MM.1S (cell line): ENCODE measurements around the gene OPRD1.

Source experiments
- EZH2 ChIP-seq: fragments of 300-600 bp; sonication (generic); optimal IDR thresholded peaks from 2 replicates; pipeline ENCODE3; 2017; ENCODE audit warnings: low read depth, mild to moderate bottlenecking, antibody characterized with exemption, low read length, mixed read lengths
- EZH2phosphoT487 ChIP-seq: fragments of 300-600 bp; sonication (generic); IDR thresholded peaks from 2 replicates; pipeline ENCODE4 v1.6.1; 2018; ENCODE audit warnings: antibody characterized with exemption, low read length
- TF ChIP-seq, protein P1 (sequence below): fragments of 300-600 bp; sonication (generic); IDR thresholded peaks from 2 replicates; pipeline ENCODE4 v1.5.1; 2016; ENCODE audit warnings: antibody characterized with exemption, low read length, mixed read lengths

DNA sequence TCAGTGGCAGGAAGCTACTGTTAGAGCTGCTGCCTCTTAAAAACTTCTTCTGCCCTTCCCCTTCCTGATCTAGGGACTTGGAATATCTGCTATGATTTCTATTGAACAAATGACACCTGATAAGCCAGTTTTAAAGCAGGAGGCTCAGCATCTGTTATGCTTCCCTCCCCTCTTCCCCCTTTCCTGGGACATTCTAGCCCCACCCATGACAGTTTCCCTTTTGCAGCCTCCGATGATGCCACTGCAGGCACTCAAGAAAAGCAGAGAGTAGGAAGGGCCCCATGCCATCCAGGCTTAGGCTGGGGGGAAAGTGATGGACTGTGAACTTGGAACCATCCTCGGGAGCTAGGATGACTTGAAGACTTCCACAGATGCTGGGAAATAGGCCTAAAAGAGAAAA lies 87.3 kb downstream of the OPRD1 start:
- TF ChIP-seq EZH2phosphoT487 = no peak
- TF ChIP-seq, protein P1, sequence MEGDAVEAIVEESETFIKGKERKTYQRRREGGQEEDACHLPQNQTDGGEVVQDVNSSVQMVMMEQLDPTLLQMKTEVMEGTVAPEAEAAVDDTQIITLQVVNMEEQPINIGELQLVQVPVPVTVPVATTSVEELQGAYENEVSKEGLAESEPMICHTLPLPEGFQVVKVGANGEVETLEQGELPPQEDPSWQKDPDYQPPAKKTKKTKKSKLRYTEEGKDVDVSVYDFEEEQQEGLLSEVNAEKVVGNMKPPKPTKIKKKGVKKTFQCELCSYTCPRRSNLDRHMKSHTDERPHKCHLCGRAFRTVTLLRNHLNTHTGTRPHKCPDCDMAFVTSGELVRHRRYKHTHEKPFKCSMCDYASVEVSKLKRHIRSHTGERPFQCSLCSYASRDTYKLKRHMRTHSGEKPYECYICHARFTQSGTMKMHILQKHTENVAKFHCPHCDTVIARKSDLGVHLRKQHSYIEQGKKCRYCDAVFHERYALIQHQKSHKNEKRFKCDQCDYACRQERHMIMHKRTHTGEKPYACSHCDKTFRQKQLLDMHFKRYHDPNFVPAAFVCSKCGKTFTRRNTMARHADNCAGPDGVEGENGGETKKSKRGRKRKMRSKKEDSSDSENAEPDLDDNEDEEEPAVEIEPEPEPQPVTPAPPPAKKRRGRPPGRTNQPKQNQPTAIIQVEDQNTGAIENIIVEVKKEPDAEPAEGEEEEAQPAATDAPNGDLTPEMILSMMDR = no peak
- no peak for TF ChIP-seq EZH2
